GM18907 (cell line): ENCODE data around the gene CFAP77.

Experiments
- ATAC-seq: cut with Tn5 transposase; IDR thresholded peaks from one replicate; pipeline ENCODE4 v1.9.1; 2021; ENCODE audit warnings: mild to moderate bottlenecking, moderate library complexity; ENCODE audit not compliant: unreplicated experiment

The CFAP77 gene

DNA sequence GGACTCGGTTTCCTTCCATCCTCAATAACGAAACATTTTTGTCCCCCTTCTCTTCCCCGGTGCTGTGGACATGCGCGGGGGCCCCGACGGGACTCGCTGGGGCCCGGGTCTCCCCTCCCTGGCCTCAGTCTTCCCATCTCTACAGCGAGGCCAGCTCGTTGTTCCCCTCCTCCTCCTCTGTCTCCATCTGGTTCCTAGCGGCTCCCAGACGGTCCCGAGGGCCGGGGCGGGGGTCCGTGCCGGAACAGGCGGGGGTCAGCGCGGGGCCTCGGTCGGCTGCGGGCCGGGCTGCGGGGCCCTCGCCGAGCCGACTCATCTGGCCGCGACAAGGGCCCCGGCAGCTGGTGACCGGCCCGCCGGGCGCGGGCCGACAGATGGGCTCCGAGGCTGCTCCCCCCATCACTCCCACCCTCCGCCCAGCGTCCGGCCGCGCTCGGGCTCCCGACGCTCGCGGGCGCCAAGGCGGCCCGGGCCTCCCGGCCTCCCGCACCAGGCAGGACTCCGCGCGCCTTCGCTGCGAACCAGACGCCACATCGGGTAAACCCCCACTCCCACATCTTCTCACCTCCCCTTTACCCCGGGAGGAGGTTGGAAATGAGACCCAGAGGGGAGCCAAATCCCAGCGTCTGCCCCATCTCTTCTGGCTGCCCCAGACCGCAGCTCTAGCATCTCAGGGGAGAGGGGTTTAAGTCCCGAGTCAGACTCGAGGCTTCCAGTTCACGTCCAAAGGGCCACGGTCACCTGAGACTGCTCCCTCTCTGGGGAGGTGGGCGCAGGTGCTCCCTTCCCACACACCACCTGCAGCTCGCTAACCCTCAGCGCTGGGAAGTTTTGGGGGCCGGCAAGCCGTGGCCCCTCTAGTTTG is 180.5 kb downstream of the CFAP77 start:
- no peak for ATAC-seq

DNA sequence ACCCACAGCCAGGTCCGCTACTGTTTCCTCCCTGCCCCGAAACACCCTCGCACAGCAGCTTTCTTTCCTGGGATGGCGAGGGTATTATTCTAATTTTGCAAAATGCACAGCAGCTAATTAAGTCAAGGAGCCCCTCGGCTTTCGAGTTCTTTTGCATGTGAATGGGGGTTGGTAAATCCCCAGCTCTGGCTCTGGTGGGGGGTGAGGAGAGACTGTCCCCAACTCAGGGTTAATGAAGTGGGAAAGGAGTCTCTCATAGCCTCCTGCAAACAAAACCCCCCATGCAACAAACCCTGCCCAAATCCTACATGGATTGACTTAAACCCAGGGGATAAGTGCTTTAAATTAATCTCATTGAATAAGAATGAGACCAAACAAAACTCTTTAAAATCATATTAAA is 181.2 kb downstream of the CFAP77 start:
- ATAC-seq, result no peak

DNA sequence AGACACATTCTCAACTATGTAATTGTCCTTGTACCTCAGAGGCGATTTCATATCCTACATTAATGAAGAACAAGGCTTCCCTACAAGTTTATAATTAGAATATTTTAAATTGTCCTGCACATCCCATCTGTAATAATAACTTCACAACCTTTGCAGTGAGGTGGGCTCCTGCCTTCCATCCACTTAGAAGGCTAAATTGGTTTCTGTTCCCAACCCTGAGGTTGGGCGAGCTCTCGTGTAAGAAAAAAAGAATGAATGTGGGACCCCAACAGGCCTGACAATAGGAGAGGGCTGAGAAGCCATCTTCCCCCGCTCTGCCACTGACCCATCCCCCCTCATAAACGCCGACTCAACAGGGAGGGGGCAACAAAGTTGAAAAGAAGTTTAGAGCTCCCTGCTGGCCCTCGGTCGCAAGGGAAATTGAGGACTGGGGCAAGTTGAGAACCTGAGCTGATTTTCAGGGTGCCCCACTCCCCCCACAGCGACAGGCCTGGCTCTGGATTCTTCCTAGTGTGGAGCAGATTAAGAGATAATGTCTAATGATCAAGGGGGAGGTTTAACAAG is 181.8 kb downstream of the CFAP77 start:
- ATAC-seq, result no peak

DNA sequence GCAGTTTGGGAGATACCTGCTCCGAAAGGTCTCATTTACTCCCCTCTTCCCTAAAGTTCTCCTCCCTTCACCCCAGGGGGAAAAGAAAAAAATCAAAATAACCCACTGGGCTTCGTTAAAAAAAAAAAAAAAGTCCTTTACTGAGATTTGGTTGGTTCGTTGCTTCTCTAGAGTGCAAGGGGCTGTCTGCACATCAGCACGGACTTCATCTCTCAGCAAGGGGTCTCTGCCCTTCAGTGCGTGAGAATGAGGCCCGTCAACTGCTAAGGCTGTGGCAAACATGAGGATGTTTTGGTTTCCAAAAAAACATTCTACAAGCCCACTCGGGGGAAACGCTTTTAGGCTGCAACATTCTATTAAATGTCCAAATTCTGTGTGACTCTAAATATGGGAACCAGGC is 182.4 kb downstream of the CFAP77 start:
- no peak for ATAC-seq

DNA sequence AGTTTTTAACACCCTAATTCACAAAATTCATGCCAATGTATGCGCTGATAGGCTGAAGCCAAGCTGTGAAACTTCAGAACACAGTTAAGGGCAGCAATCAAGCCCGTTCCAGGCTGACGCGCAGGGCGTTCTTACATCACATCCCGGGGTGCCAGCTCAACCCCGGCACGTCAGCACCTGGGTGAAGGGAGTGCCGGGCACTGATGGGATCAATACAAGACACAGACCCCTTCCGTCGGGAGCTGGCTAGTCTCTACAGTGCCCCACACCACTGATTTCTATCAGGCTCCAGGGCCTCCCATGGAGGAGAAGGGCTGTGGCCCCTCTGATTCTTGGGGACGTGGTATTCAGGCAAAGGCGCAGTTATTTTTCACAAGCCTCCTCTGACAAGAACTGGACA is 184.4 kb downstream of the CFAP77 start:
- ATAC-seq, result no peak

DNA sequence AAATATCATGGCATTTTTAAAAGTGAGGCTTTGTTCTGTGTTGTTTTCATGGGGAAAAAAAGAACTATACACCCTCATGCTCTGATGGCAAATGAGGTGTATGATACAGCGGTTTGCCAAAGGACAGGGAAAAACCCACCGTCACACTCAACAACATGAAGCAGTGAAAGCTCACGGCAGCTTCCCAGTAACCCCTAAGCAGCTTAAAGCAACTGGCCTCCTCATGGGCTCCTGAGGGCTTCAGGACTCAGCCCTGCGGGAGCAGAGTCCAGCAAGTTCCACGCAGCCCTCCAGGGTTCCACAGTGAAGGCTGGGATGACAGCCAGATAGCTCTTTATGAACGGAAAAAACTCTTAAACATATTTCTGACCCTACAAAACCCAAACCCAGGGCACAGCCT is 185.3 kb downstream of the CFAP77 start:
- no peak for ATAC-seq

DNA sequence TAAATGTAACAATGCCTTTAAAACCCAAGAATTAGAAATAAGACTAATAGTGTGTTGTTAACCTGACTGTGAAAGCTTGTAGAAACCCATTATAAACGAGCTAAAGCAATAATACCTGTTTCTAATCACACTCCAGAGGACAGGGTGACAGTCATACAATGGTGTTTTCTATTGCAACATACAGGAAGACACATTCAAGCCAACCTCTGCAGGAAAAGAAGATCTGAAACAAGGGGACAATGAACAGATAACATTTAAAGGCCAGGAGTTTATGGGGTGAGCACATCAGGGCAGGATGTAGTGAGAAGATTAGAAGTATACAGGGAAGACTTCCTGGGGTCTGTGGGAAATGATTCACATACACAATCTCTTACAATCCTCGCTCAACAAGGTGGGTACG is 186.2 kb downstream of the CFAP77 start:
- no peak for ATAC-seq

DNA sequence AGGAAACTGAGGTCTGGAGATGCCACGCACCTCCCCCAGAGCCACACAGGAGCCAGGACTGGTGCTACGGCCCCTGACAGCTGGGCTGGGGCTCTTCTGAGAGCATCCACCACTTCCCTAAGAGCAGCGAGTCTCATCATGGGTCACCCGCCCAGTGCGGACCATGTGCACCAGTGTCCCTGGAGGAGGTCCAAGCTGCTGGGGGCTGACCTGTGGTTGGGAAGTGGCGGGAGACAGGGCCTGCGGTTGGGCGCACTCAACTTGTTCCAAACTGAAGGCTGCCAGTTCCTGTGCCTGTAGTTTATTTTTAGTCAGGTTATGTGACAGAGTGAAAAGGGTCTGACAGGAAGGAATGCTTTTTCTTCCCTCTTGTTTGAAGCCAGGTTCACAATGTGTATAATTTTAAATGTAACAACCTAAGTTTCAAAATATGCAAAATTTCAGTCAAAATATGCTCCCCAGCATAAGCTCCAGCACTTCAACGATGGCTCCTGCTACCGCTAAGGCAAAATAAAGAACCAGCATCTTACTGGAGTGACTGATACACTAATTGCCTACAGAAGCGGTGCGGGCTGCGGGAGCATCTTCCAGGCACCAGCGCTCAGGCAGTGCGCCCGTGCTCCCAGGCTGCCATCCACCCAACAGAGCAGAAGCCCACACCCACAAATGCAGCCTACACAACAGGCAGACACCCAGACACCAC is 187.2 kb downstream of the CFAP77 start:
- no peak for ATAC-seq

DNA sequence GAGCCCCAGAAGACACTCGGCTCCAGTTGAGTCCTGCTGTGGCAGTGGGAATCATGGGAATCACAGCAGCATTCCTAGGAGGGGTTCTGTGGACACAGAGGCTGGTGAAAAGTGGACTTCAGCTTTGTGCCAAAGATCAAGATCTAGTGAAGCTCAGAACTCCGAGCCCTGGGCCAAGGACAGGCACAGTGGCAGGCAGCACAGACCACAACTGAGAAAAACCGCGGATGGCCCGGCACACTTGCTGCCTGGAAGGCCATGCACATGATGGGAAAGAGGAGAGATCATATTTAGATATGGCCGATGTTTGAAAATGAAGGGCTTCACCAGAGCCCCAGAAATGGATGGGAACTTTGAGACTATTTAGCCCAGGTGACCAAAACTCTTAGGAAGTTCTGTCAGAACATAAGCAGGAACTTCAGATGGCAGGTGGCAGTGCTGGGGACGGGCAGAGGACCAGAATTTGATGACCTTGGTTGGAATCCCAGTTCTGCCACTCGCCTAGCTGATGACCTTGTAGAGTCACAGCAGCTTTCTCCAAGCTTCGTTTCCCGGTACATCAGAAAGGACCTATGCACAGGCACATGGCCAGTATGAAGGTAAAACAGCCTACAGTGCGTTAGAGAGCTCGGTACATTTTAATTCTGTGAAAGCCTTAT is 190.4 kb downstream of the CFAP77 start:
- no peak for ATAC-seq

DNA sequence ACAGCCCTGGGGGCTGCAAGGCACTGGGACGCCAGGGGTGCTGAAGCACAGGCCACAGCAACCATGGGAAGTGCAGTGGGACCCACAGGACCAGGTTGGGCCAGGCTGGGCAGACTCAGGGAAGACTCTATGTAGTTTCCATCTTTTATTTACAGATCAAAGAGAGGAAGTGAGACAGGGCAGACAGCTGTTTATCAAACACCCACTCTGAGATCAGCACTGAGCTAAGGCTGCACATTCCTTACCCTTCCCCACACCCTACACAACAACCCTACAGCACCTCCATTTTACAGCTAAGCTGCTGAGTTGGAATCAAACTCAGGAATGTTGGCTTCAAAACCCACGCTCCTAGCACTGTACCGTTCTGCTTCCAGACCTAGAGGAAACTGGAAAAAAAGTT is 192.2 kb downstream of the CFAP77 start:
- no peak for ATAC-seq

DNA sequence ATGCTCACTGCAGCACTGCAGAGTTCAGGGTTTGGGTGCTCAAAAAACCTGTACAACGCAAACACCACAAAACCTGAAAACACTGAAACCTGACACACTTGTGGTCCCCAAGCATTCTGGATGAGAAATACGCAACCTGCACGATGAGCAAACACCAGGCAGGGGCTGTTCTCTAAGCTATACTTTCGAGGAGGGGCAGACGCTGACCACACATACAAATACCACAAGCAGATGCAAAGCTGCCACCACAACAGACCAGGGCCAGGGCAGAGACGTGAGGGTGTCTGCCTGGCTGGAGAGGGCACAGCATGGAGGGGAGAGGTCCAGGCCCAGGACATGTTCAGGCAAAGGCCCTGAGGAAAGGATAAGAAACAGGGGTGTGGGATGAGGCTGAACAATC is 195.4 kb downstream of the CFAP77 start:
- ATAC-seq, result no peak

DNA sequence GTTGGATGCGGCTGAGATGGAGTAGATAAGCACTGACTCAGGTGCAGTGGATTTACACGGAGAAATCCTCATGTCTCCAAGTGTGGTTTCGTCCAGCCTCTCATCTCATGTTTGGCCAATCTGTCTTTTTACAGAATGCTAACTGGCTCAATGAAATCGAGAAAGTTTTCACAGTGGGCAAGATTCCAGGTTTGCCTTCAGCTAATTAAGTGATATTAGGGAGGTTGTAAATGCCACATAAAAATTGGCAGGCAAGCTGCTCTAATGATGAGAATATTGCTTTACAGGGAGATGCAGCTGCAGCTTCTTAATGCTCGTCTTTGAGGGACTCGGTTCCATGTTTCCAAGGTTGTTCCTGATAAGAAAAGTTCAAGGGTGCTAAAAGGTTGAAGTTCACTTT is 196.1 kb downstream of the CFAP77 start:
- ATAC-seq, result no peak

DNA sequence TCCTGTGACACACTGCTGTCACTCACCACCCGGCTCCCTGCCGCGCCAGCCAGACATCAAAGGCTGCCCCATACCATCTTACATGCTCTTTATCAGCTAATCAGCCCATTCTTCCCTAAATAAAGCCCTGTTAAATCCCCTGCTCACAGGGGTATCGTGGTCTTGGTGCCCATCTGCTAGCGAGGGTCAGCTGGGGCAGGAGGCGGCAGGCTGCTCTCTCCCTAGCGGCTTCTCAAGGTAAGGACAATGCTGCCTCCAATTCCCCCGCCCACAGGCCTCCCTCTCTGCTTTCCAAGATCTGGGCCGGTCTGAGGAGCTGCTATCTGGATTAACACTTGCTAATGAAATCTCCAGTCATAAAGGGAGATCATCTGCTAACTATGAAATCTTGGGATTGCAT is 199.2 kb downstream of the CFAP77 start:
- no peak for ATAC-seq

DNA sequence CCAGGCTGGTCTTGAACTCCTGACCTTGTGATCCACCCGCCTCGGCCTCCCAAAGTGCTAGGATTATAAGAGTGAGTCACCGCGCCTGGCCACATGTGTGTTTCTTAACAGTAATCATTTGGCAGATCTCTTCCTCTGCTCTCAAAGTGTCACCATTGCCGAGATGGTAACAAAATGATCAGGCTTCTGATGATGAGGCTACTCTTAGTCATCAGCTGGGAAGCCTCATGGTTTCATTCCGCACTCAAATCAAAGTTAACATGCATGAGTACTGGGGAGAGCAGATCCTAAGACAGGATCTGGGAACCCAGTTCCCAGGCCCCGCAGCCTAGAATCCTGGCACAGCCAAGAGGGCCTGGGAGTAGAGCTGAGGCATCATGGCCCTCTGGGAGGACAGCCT is 199.8 kb downstream of the CFAP77 start:
- ATAC-seq, result no peak

DNA sequence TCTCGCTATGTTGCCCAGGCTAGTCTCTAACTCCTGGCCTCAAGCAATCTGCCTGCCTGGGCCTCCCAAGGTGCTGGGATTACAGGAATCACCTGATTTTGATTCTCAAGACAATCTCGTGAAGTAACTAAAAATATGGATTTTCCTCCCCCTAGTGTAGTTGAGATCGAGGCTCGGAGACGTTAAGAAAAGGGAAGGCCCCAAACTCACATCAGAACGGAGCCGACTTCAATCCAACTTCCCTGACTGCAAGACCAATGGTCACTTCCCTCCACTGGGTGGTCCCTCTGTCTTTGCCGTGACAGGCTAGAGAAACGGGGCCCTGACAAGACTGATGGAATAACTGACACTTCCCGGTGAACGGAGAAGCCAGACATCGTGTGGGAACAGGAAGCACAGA is 200.7 kb downstream of the CFAP77 start:
- no peak for ATAC-seq

DNA sequence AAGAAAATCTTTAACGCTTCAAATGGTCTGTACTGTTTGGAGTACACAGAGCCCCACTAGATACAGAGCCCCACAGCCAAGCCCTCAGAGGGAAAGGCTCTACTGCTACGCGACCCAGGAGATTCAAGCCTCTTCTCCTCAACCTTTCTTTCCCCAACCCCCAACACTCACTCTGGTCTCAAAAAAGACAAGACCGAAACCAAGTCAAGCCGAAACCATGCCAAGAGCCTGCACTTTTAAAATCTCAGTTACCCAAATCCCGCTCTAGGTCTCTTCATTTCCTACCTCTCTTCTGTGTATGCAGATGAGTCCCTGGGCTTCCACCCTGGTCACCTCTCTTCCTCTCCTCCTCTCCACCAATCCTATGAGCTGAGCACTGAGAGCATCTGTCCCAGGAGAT is 204.3 kb downstream of the CFAP77 start:
- no peak for ATAC-seq

DNA sequence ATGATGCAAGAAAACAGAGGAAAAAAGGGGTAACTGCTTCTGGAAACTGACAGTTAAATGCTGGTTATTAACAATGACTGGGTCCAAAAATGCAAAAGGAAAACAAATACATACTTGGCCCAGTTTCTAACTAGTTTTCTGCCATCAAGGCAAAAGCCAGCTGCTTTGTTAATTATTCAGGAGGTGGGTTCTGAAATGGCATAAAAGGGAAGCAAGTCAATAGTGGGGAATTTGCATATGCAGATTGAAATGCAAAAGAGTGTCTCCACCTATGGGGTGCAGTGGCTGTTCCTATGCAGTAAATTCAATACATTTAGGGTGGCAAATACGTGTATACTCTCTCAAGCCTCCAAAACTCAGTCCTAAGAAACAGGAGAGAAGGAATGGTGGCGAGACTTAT is 205.8 kb downstream of the CFAP77 start:
- ATAC-seq, result no peak

DNA sequence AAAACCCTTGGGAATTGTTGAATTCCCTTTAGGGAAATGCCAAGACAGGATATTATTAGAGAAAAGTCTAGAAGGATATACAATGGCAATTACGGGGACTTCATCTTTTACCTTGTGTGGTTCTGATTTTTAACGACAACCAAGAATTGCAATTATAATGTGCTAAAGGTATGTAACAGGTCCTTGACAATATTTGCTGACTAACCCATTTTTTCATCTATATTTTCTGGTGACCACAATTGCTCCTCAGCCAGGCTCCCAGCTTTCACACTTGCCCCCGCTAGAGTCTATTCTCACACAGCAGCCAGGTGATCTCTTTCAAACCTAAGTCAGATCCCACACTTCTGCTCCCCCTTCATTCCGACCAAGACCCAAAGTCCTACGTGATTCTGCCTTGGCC is 206.7 kb downstream of the CFAP77 start:
- no peak for ATAC-seq

DNA sequence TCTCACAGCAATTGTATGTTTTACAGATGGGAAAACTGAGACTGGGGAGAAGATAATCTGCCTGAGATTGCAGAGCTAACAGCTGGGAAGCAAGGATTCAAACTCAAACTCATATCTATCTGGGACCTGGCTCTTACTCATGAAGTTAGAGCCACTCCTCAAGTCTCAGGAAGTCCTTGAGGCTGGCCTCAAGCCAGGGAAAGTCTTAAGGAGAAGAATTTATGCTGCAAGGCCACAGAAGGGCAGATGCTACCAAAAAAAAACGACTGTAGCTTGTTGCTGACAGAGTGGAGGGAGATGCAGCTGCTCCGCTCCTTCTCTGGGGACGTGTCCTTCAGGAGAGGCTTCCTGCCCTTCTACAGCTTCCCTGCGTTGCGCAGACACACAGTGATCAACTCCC is 212.1 kb downstream of the CFAP77 start:
- ATAC-seq, result no peak
